Endothelial cell of umbilical vein (primary cell): ENCODE results near the gene RERGL. TPM values are rescaled to one million over a fixed set of nuclear protein-coding genes. Genes with fewer than 3 reads are reported as not detected.

Experiments used
- BruUV-seq: library from RNA; stranded (reverse); fragments of 400-500 nt; replicated peaks from 2 replicates; lab custom pipeline; 2021; lab: Mats Ljungman, UMichigan
- CTCF ChIA-PET: fragments of 300-600, 350-600 bp; sonication (Branson Sonifier 250); formaldehyde crosslinking; loops from one replicate; lab custom pipeline; 2021; ENCODE audit warnings: antibody characterized with exemption, inconsistent platforms; lab: Charles Lee
- POLR2A ChIA-PET: fragments of 300-600, 350-600 bp; sonication (Branson Sonifier 250); formaldehyde crosslinking; loops from one replicate; lab custom pipeline; 2021; ENCODE audit warnings: antibody characterized with exemption, inconsistent platforms; lab: Charles Lee
- DNase-seq: peaks from one replicate; pipeline ENCODE4 v3.0.0-alpha.2; 2011; ENCODE audit warnings: low read depth, low spot score
- FAIRE-seq: peaks from 2 replicates; lab custom pipeline; 2011; peaks lifted over from hg19 to GRCh38; lab: Jason Lieb, UNC
- H2AFZ ChIP-seq: 2 replicates; pipeline ENCODE4 v1.6.0; 2012; ENCODE audit warnings: low read depth, low read length, control low read depth, inconsistent platforms
- H3K27ac ChIP-seq: 2 replicates; pipeline ENCODE4 v1.5.1; 2011; ENCODE audit warnings: low read depth, mild to moderate bottlenecking, control low read depth, low read length, moderate library complexity; ENCODE audit not compliant: insufficient read depth
- H3K27me3 ChIP-seq, 2 experiments: 2 replicates each; pipeline versions ENCODE4 v1.6.0 to v1.6.1; 2011; ENCODE audit warnings: low read length in 2 of 2, mixed read lengths in 1 of 2; ENCODE audit not compliant: control insufficient read depth in 2 of 2, insufficient read depth in 2 of 2
- H3K36me3 ChIP-seq, 2 experiments: 2 replicates in 1 of 2; 3 replicates in 1 of 2; pipeline ENCODE4 v1.5.1; 2011; ENCODE audit warnings: low read length in 2 of 2, mild to moderate bottlenecking in 1 of 2, moderate library complexity in 1 of 2; ENCODE audit not compliant: control insufficient read depth in 2 of 2, insufficient read depth in 2 of 2; ENCODE audit errors: extremely low read depth in 1 of 2
- H3K4me1 ChIP-seq: 3 replicates; pipeline ENCODE4 v1.5.1; 2011; ENCODE audit warnings: mild to moderate bottlenecking, low read length; ENCODE audit not compliant: control insufficient read depth, insufficient read depth; ENCODE audit errors: extremely low read depth
- H3K4me2 ChIP-seq: 2 replicates; pipeline ENCODE4 v1.6.1; 2011; ENCODE audit warnings: low read length, control low read depth, mixed read lengths; ENCODE audit not compliant: insufficient read depth
- H3K4me3 ChIP-seq, 3 experiments: fragments of 200-600 bp in 1 of 3; sonication (generic), shearing (Covaris generic) in 1 of 3; replicated peaks in 1 of 3; 2 replicates each; pipeline ENCODE4 v1.5.1; 2011 to 2016; ENCODE audit warnings: control low read depth in 3 of 3, low read length in 3 of 3, mild to moderate bottlenecking in 2 of 3, inconsistent platforms in 1 of 3, low read depth in 1 of 3, moderate library complexity in 1 of 3; ENCODE audit not compliant: insufficient read depth in 1 of 3
- H3K79me2 ChIP-seq: 2 replicates; pipeline ENCODE4 v1.6.0; 2012; ENCODE audit warnings: low read length, inconsistent platforms; ENCODE audit not compliant: control insufficient read depth, insufficient read depth
- H3K9ac ChIP-seq: replicated peaks from 2 replicates; pipeline ENCODE3; 2011; ENCODE audit warnings: low read length, control low read depth; ENCODE audit not compliant: insufficient read depth; ENCODE audit errors: extremely low read depth
- H3K9me1 ChIP-seq: replicated peaks from 3 replicates; pipeline ENCODE4 v1.6.0; 2011; ENCODE audit warnings: mild to moderate bottlenecking, low read length; ENCODE audit not compliant: control insufficient read depth, insufficient read depth; ENCODE audit errors: extremely low read depth
- H3K9me3 ChIP-seq: replicated peaks from 2 replicates; pipeline ENCODE4 v1.5.1; 2012; ENCODE audit warnings: low read length, inconsistent platforms; ENCODE audit not compliant: control insufficient read depth, insufficient read depth
- H4K20me1 ChIP-seq: replicated peaks from 2 replicates; pipeline ENCODE3; 2011; ENCODE audit warnings: mild to moderate bottlenecking, low read length; ENCODE audit not compliant: control insufficient read depth, insufficient read depth; ENCODE audit errors: extremely low read depth
- CTCF ChIP-seq, 2 donors: IDR thresholded peaks; 1 replicate in 1 of 2; 2 replicates in 1 of 2; pipeline ENCODE4 v1.5.1; 2011; ENCODE audit warnings: low read length in 2 of 2, mild to moderate bottlenecking in 2 of 2, moderate library complexity in 2 of 2, control low read depth in 1 of 2, inconsistent platforms in 1 of 2, low read depth in 1 of 2; ENCODE audit not compliant: insufficient read depth in 1 of 2; ENCODE audit errors: extremely low read depth in 1 of 2
- EZH2 ChIP-seq: IDR thresholded peaks from 2 replicates; pipeline ENCODE4 v1.6.1; 2012; ENCODE audit warnings: borderline replicate concordance, low read depth, mild to moderate bottlenecking, moderate library complexity, low read length, inconsistent platforms; ENCODE audit not compliant: severe bottlenecking
- FOS ChIP-seq: IDR thresholded peaks from 2 replicates; pipeline ENCODE4 v1.6.1; 2011; ENCODE audit warnings: mild to moderate bottlenecking, low read length, moderate library complexity, borderline replicate concordance; ENCODE audit not compliant: insufficient read depth
- GATA2 ChIP-seq: IDR thresholded peaks from 2 replicates; pipeline ENCODE4 v1.7.0; 2011; ENCODE audit warnings: low read depth, mild to moderate bottlenecking, moderate library complexity, mixed read lengths, low read length; ENCODE audit not compliant: insufficient read length, insufficient read depth
- JUN ChIP-seq: IDR thresholded peaks from 2 replicates; pipeline ENCODE4 v1.6.1; 2011; ENCODE audit warnings: borderline replicate concordance, low read depth; ENCODE audit not compliant: insufficient read length, insufficient read depth
- MAX ChIP-seq: IDR thresholded peaks from 2 replicates; pipeline ENCODE4 v1.6.1; 2011; ENCODE audit not compliant: insufficient read depth, insufficient read length
- MYC ChIP-seq: IDR thresholded peaks from one replicate; pipeline ENCODE4 v1.6.1; 2011; ENCODE audit warnings: mild to moderate bottlenecking, low read depth, low read length
- POLR2A ChIP-seq: IDR thresholded peaks from 2 replicates; pipeline ENCODE4 v1.6.1; 2012; ENCODE audit warnings: low read depth, mild to moderate bottlenecking, control low read depth, low read length
- POLR2AphosphoS5 ChIP-seq: IDR thresholded peaks from 2 replicates; pipeline ENCODE4 v1.6.1; 2012; ENCODE audit warnings: low read depth, mild to moderate bottlenecking, control low read depth, low read length, moderate library complexity; ENCODE audit not compliant: insufficient read depth
- dilution Hi-C: fragments of 300-500 bp; cut with MboI; formaldehyde crosslinking; loops from one replicate; pipeline ENCODE4 v1.15.0; 2019; ENCODE audit warnings: low sequenced_read_pairs; ENCODE audit not compliant: extremely low pct_ligation_motif_present
- intact Hi-C: fragments of 100-400 bp; cut with micrococcal nuclease; formaldehyde crosslinking; loops from one replicate; pipeline ENCODE4 v1.10.0; 2022
- polyA plus RNA-seq, 4 experiments: library from polyadenylated mRNA; depleted of rRNA in 3 of 4; stranded (reverse) in 3 of 4; unstranded in 1 of 4; fragments of >200 nt; gene quantifications; 2 replicates each; pipeline versions ENCODE4 v1.2.1 to v1.2.3, GENCODE V29; 2011 to 2012; ENCODE audit warnings: missing spikeins in 1 of 4
- total RNA-seq: library from RNA; stranded (reverse); gene quantifications from 2 replicates; pipeline ENCODE4 v1.2.3, GENCODE V29; 2021

RERGL gene
- total and polyA plus RNA-seq, 2 donors (not counting 3 experiments of a cell fraction or from before 2014, with no cell fraction given), result not detected

GRCh38 chr12:18057051-18057450 lies 32.9 kb downstream of the RERGL start:
- dilution Hi-C loops (no loop called here), intact Hi-C loops (no loop called here)
- FAIRE-seq, result no peak
- H3K4me1 ChIP-seq, result no peaks in the 10 kb centered on the region
- no peak overlapping the region for H2AFZ ChIP-seq
- no peaks in the 10 kb centered on the region for H3K79me2 ChIP-seq
- no peaks in the 10 kb centered on the region for H3K27me3 ChIP-seq
- no peaks in the 10 kb centered on the region for H3K36me3 ChIP-seq
- POLR2A ChIA-PET, result no interaction called here
- no peak for DNase-seq
- H4K20me1 ChIP-seq, result no peaks in the 10 kb centered on the region
- no TSS peak for BruUV-seq
- H3K27ac ChIP-seq, result no peak overlapping the region
- TF ChIP-seq MAX, result no peak
- no peak for TF ChIP-seq CTCF (IDR thresholded peaks at IDR 0.05; ENCODE audit: extremely low read depth in 1 of 2, insufficient read depth in 1 of 2, low read depth in 1 of 2, low read length in 2 of 2)
- no peak for TF ChIP-seq MYC
- TF ChIP-seq POLR2A, result no peak
- TF ChIP-seq FOS, result no peak
- TF ChIP-seq JUN, result no peak
- TF ChIP-seq GATA2, result no peak
- TF ChIP-seq POLR2AphosphoS5, result no peak
- no peak for TF ChIP-seq EZH2
- no peaks in the 10 kb centered on the region for H3K9me1 ChIP-seq
- no peak overlapping the region for H3K9ac ChIP-seq
- CTCF ChIA-PET, result no interaction called here
- no peak overlapping the region for H3K4me2 ChIP-seq
- no peak overlapping the region for H3K4me3 ChIP-seq
- H3K9me3 ChIP-seq, result peaks cover 4% of the 10 kb centered on the region
